Ishikawa (cell line): ENCODE data around the gene CDC25C.

Experiments
- CEBPB ChIP-seq: IDR thresholded peaks from 2 replicates; pipeline ENCODE4 v1.6.1; 2012
- CREB1 ChIP-seq: IDR thresholded peaks from 2 replicates; pipeline ENCODE4 v1.6.1; 2012; ENCODE audit warnings: low read depth
- EGR1 ChIP-seq: IDR thresholded peaks from 2 replicates; pipeline ENCODE4 v1.6.1; 2012
- EP300 ChIP-seq: IDR thresholded peaks from 2 replicates; pipeline ENCODE4 v1.6.1; 2012; ENCODE audit warnings: borderline replicate concordance
- FOXM1 ChIP-seq: IDR thresholded peaks from 2 replicates; pipeline ENCODE4 v1.6.1; 2012; ENCODE audit warnings: low read depth, borderline replicate concordance
- MAX ChIP-seq: IDR thresholded peaks from 2 replicates; pipeline ENCODE4 v1.6.1; 2012
- NFIC ChIP-seq: IDR thresholded peaks from 2 replicates; pipeline ENCODE4 v1.6.1; 2012
- RAD21 ChIP-seq: IDR thresholded peaks from 2 replicates; pipeline ENCODE4 v1.6.1; 2012; ENCODE audit warnings: low read depth
- REST ChIP-seq: IDR thresholded peaks from 2 replicates; pipeline ENCODE4 v1.6.1; 2012; ENCODE audit warnings: low read depth, mild to moderate bottlenecking
- TAF1 ChIP-seq: IDR thresholded peaks from 2 replicates; pipeline ENCODE4 v1.6.1; 2012; ENCODE audit warnings: low read depth, mild to moderate bottlenecking
- TCF12 ChIP-seq: IDR thresholded peaks from 2 replicates; pipeline ENCODE4 v1.6.1; 2012; ENCODE audit warnings: low read depth
- TEAD4 ChIP-seq: IDR thresholded peaks from 2 replicates; pipeline ENCODE4 v1.6.1; 2012
- USF1 ChIP-seq: IDR thresholded peaks from 2 replicates; pipeline ENCODE4 v1.6.1; 2012
- YY1 ChIP-seq: IDR thresholded peaks from 2 replicates; pipeline ENCODE4 v1.6.1; 2012; ENCODE audit warnings: low read depth
- ZBTB7A ChIP-seq: IDR thresholded peaks from 2 replicates; pipeline ENCODE4 v1.6.1; 2012; ENCODE audit warnings: low read depth

CDC25C gene

GRCh38 chr5:138258704-138259292, 72.8 kb downstream of the CDC25C start:
- TF ChIP-seq USF1: no peak
- TF ChIP-seq TEAD4: no peak
- TF ChIP-seq EGR1: no peak
- no peak for TF ChIP-seq TAF1
- no peak for TF ChIP-seq NFIC
- no peak for TF ChIP-seq RAD21
- TF ChIP-seq CREB1: no peak
- TF ChIP-seq TCF12: no peak
- no peak for TF ChIP-seq REST
- no peak for TF ChIP-seq ZBTB7A
- TF ChIP-seq CEBPB: no peak
- TF ChIP-seq EP300: no peak
- no peak for TF ChIP-seq MAX

GRCh38 chr5:138257583-138257982, 74.0 kb downstream of the CDC25C start:
- TF ChIP-seq EP300 (no peak), NFIC (no peak), ZBTB7A (no peak), TEAD4 (no peak), MAX (no peak), YY1 (no peak), CREB1 (no peak), TCF12 (no peak), RAD21 (no peak), EGR1 (no peak), USF1 (no peak), REST (no peak), FOXM1 (no peak)

GRCh38 chr5:138252944-138253343, 78.7 kb downstream of the CDC25C start:
- no peak for TF ChIP-seq EGR1
- no peak for TF ChIP-seq TEAD4
- no peak for TF ChIP-seq TAF1

- TF ChIP-seq EP300: no peak
- TF ChIP-seq EGR1: no peak
- no peak for TF ChIP-seq TEAD4
- no peak for TF ChIP-seq CEBPB
- no peak for TF ChIP-seq USF1
- TF ChIP-seq MAX: no peak
- TF ChIP-seq TAF1: no peak
- TF ChIP-seq YY1: no peak
- TF ChIP-seq ZBTB7A: no peak
Measured at GRCh38 chr5:138246822-138247221, 84.8 kb downstream of the CDC25C start.

- TF ChIP-seq EP300 (no peak), NFIC (no peak)
Measured at GRCh38 chr5:138246334-138246733, 85.3 kb downstream of the CDC25C start.

- TF ChIP-seq ZBTB7A (no peak), CEBPB (no peak), RAD21 (no peak), FOXM1 (no peak), CREB1 (no peak), TEAD4 (no peak)
Measured at GRCh38 chr5:138245717-138246116, 85.9 kb downstream of the CDC25C start.
